GM12878 (cell line): ENCODE measurements around the gene MAPKAPK2. TPM values are rescaled to one million over a fixed set of nuclear protein-coding genes. Genes with fewer than 3 reads are reported as not detected.

Experiments
- E4F1 ChIP-seq: fragments of 450-650 bp; IDR thresholded peaks from 2 replicates; pipeline ENCODE4 v1.6.1; 2018; ENCODE audit warnings: borderline replicate concordance, mild to moderate bottlenecking; ENCODE audit not compliant: partially characterized antibody
- EGR1 ChIP-seq, 2 experiments: IDR thresholded peaks; 1 replicate in 1 of 2; 2 replicates in 1 of 2; pipeline ENCODE4 v1.6.1; 2011 to 2012; ENCODE audit warnings: low read depth in 2 of 2, low read length in 2 of 2, borderline replicate concordance in 1 of 2, mild to moderate bottlenecking in 1 of 2, moderate library complexity in 1 of 2
- EP300 ChIP-seq, 2 experiments: fragments of 150-350 bp in 1 of 2; IDR thresholded peaks; 2 replicates each; pipeline ENCODE4 v1.6.1; 2011 to 2012; ENCODE audit warnings: low read depth in 2 of 2, low read length in 2 of 2, borderline replicate concordance in 1 of 2, improper control_type of control experiment in 1 of 2, inconsistent platforms in 1 of 2; ENCODE audit not compliant: control insufficient read depth in 1 of 2
- GATAD2B ChIP-seq: fragments of 450-650 bp; conservative IDR thresholded peaks from 2 replicates; pipeline ENCODE4 v1.6.1; 2017; ENCODE audit warnings: low read depth, mild to moderate bottlenecking, moderate library complexity
- JUNB ChIP-seq: IDR thresholded peaks from 2 replicates; pipeline ENCODE4 v1.6.1; 2016; ENCODE audit warnings: antibody characterized with exemption, mild to moderate bottlenecking
- MEF2A ChIP-seq: IDR thresholded peaks from 2 replicates; pipeline ENCODE4 v1.6.1; 2011; ENCODE audit warnings: low read depth, mild to moderate bottlenecking, low read length, moderate library complexity; ENCODE audit not compliant: insufficient read depth
- NFXL1 ChIP-seq: fragments of 450-650 bp; IDR thresholded peaks from 2 replicates; pipeline ENCODE4 v1.6.1; 2017; ENCODE audit warnings: antibody characterized with exemption, mild to moderate bottlenecking, borderline replicate concordance
- NRF1 ChIP-seq: conservative IDR thresholded peaks from 2 replicates; pipeline ENCODE4 v1.6.1; 2011; ENCODE audit warnings: mild to moderate bottlenecking, low read depth, low read length, improper control_type of control experiment
- PML ChIP-seq: IDR thresholded peaks from 2 replicates; pipeline ENCODE4 v1.6.1; 2012; ENCODE audit warnings: low read length, inconsistent platforms
- RFX5 ChIP-seq: IDR thresholded peaks from 2 replicates; pipeline ENCODE4 v1.6.1; 2011; ENCODE audit warnings: low read depth, low read length, improper control_type of control experiment
- SIN3A ChIP-seq: IDR thresholded peaks from 2 replicates; pipeline ENCODE4 v1.6.1; 2012; ENCODE audit warnings: low read depth, low read length, improper control_type of control experiment
- SMC3 ChIP-seq: IDR thresholded peaks from 2 replicates; pipeline ENCODE4 v1.6.1; 2011; ENCODE audit warnings: low read length, improper control_type of control experiment, borderline replicate concordance
- SPI1 ChIP-seq: IDR thresholded peaks from 2 replicates; pipeline ENCODE4 v1.6.1; 2011; ENCODE audit warnings: low read depth, mild to moderate bottlenecking, low read length, moderate library complexity, borderline replicate concordance; ENCODE audit not compliant: insufficient read depth
- SREBF2 ChIP-seq: IDR thresholded peaks from 2 replicates; pipeline ENCODE4 v1.6.1; 2012; ENCODE audit warnings: mild to moderate bottlenecking, low read length
- STAT1 ChIP-seq: fragments of 450-650 bp; conservative IDR thresholded peaks from 2 replicates; pipeline ENCODE4 v1.6.1; 2014; ENCODE audit warnings: antibody characterized with exemption, mild to moderate bottlenecking
- TCF3 ChIP-seq: IDR thresholded peaks from 2 replicates; pipeline ENCODE4 v1.6.1; 2012; ENCODE audit warnings: low read depth, mild to moderate bottlenecking, low read length, borderline replicate concordance; ENCODE audit not compliant: insufficient read depth
- ZSCAN29 ChIP-seq: fragments of 450-650 bp; IDR thresholded peaks from 2 replicates; pipeline ENCODE4 v1.6.1; 2017; ENCODE audit warnings: mild to moderate bottlenecking, moderate library complexity
- polyA plus RNA-seq, 11 experiments: library from polyadenylated mRNA; depleted of rRNA in 4 of 11; unstranded in 6 of 11; stranded (reverse) in 5 of 11; fragments of >200 nt; fragmentation: Nextera tagmentation in 4 of 11; fragmentation: Illumina TruSeq in 1 of 11; extraction: Ambion mirVana in 4 of 11; extraction: Trizol in 1 of 11; gene quantifications; 1 replicate in 1 of 11; 2 replicates in 10 of 11; pipeline versions ENCODE4 v1.2.1 to v1.2.3, GENCODE V29; 2011 to 2016; ENCODE audit warnings: inconsistent platforms in 2 of 11, missing spikeins in 2 of 11, low read depth in 1 of 11
- total RNA-seq, 4 experiments: library from RNA; depleted of rRNA in 3 of 4; stranded (reverse); fragments of >200 nt in 3 of 4; fragmentation: Illumina TruSeq in 1 of 4; extraction: Trizol in 1 of 4; gene quantifications; 2 replicates each; pipeline versions ENCODE4 v1.2.1 to v1.2.3, GENCODE V29; 2013 to 2021
- TF ChIP-seq, protein P1 (sequence below): IDR thresholded peaks from 2 replicates; pipeline ENCODE4 v1.6.1; 2011; ENCODE audit warnings: borderline replicate concordance, low read depth, mild to moderate bottlenecking, moderate library complexity, low read length; ENCODE audit not compliant: insufficient read depth, poor library complexity, severe bottlenecking
- TF ChIP-seq, protein P2 (sequence below): fragments of 450-650 bp; IDR thresholded peaks from 2 replicates; pipeline ENCODE4 v1.6.1; 2014; ENCODE audit warnings: mild to moderate bottlenecking

MAPKAPK2 gene
- total and polyA plus RNA-seq, 10 of the 15 experiments (the other 5 are each of a cell fraction or from before 2014, with no cell fraction given), result 0.72 to 92.2 (median 49.3) TPM

GRCh38 chr1:206739411-206740076, 54.8 kb downstream of the MAPKAPK2 start (continued):
- no peak for TF ChIP-seq E4F1
- TF ChIP-seq PML, result peak; percentile 64
- TF ChIP-seq, protein P1, sequence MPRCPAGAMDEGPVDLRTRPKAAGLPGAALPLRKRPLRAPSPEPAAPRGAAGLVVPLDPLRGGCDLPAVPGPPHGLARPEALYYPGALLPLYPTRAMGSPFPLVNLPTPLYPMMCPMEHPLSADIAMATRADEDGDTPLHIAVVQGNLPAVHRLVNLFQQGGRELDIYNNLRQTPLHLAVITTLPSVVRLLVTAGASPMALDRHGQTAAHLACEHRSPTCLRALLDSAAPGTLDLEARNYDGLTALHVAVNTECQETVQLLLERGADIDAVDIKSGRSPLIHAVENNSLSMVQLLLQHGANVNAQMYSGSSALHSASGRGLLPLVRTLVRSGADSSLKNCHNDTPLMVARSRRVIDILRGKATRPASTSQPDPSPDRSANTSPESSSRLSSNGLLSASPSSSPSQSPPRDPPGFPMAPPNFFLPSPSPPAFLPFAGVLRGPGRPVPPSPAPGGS, result peak; percentile 50
- peak; percentile 96 for TF ChIP-seq NFXL1
- TF ChIP-seq STAT1, result 0 out of 2 replicates have a peak, but pooled peaks have one; percentile 10
- peak; percentile 59; the same call in 1 of the 2 replicates for TF ChIP-seq GATAD2B
- no peak for TF ChIP-seq SREBF2
- TF ChIP-seq RFX5, result no peak
- peak; percentile 37; the same call in 1 of the 2 replicates for TF ChIP-seq SPI1
- peak; percentile 62; the same call in 1 of the 2 replicates for TF ChIP-seq JUNB
- TF ChIP-seq SMC3, result no peak; the same call in 1 of the 2 replicates
- no peak for TF ChIP-seq SIN3A
- peak; percentile 41; the same call in 1 of the 2 replicates for TF ChIP-seq ZSCAN29
- no peak for TF ChIP-seq EGR1 (IDR thresholded peaks at IDR 0.05; ENCODE audit: borderline replicate concordance in 1 of 2, low read depth in 2 of 2, low read length in 2 of 2)
- TF ChIP-seq, protein P2, sequence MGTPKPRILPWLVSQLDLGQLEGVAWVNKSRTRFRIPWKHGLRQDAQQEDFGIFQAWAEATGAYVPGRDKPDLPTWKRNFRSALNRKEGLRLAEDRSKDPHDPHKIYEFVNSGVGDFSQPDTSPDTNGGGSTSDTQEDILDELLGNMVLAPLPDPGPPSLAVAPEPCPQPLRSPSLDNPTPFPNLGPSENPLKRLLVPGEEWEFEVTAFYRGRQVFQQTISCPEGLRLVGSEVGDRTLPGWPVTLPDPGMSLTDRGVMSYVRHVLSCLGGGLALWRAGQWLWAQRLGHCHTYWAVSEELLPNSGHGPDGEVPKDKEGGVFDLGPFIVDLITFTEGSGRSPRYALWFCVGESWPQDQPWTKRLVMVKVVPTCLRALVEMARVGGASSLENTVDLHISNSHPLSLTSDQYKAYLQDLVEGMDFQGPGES, result no peak
- TF ChIP-seq TCF3, result peak; percentile 80
- no peak for TF ChIP-seq NRF1
- peak; percentile 60; the same call in 1 of the 2 replicates for TF ChIP-seq MEF2A
- peak; percentile 16 to 34; a peak in 1 of 4 replicates for TF ChIP-seq EP300 (IDR thresholded peaks at IDR 0.05; ENCODE audit: borderline replicate concordance in 1 of 2, control insufficient read depth in 1 of 2, low read depth in 2 of 2, low read length in 2 of 2)
